IMR-90 (cell line): Measurements from ENCODE around the gene TMEM191B. TPM values are rescaled to one million over a fixed set of nuclear protein-coding genes. Genes with fewer than 3 reads are reported as not detected.
"Not testable (repeated sequence)": the region's sequence is repeated elsewhere in the genome, so short reads cannot be mapped to it uniquely, and the experiment has no call there.

Experiments used
- ATAC-seq: fragments of 200-7000 bp; cut with Tn5 transposase; 2 replicates; pipeline ENCODE4 v1.9.1; 2020; ENCODE audit warnings: low read depth, mild to moderate bottlenecking, moderate library complexity
- BruUV-seq: library from RNA; stranded (reverse); fragments of 400-500 nt; replicated peaks from 2 replicates; lab custom pipeline; 2021; lab: Mats Ljungman, UMichigan
- CTCF ChIA-PET: fragments of 300-600 bp; formaldehyde crosslinking; extraction: SDS; loops from one replicate; lab custom pipeline; 2021; ENCODE audit warnings: antibody characterized with exemption; lab: Yijun Ruan, JAX
- POLR2A ChIA-PET: fragments of 300-600 bp; sonication (Branson Sonifier 250); formaldehyde crosslinking; loops from one replicate; lab custom pipeline; 2022; ENCODE audit warnings: antibody characterized with exemption; ENCODE audit not compliant: unreplicated experiment; lab: Charles Lee
- DNase-seq: peaks from one replicate; pipeline ENCODE4 v3.0.0; 2013
- H2AFZ ChIP-seq: replicated peaks from 2 replicates; pipeline ENCODE3; 2013; ENCODE audit warnings: low read length, mild to moderate bottlenecking; ENCODE audit not compliant: poor library complexity
- H2AK5ac ChIP-seq: 2 replicates; pipeline ENCODE4 v1.6.1; 2013; ENCODE audit warnings: low read depth, low read length, inconsistent platforms
- H2AK9ac ChIP-seq: replicated peaks from 2 replicates; pipeline ENCODE3; 2013; ENCODE audit warnings: mild to moderate bottlenecking, low read depth, low read length, moderate library complexity; ENCODE audit not compliant: poor library complexity
- H2BK120ac ChIP-seq: 2 replicates; pipeline ENCODE4 v1.6.1; 2013; ENCODE audit warnings: low read depth, low read length, inconsistent platforms
- H2BK15ac ChIP-seq: 3 replicates; pipeline ENCODE4 v1.6.1; 2013; ENCODE audit warnings: low read depth, low read length, inconsistent platforms
- H2BK20ac ChIP-seq: 2 replicates; pipeline ENCODE4 v1.6.1; 2013; ENCODE audit warnings: low read depth, mild to moderate bottlenecking, inconsistent platforms, low read length, moderate library complexity
- H2BK5ac ChIP-seq: 2 replicates; pipeline ENCODE4 v1.6.1; 2013; ENCODE audit warnings: mild to moderate bottlenecking, low read depth, low read length, inconsistent platforms; ENCODE audit not compliant: poor library complexity, severe bottlenecking
- H3K14ac ChIP-seq: replicated peaks from 2 replicates; pipeline ENCODE4 v1.6.1; 2013; ENCODE audit warnings: low read depth, low read length, inconsistent platforms
- H3K18ac ChIP-seq: 2 replicates; pipeline ENCODE4 v1.6.1; 2013; ENCODE audit warnings: low read depth, low read length, control low read depth
- H3K23ac ChIP-seq: 2 replicates; pipeline ENCODE4 v1.6.1; 2013; ENCODE audit warnings: low read depth, low read length, inconsistent platforms
- H3K27ac ChIP-seq: 2 replicates; pipeline ENCODE4 v1.5.1; 2013; ENCODE audit warnings: mild to moderate bottlenecking, control low read depth, low read length; ENCODE audit not compliant: insufficient read depth
- H3K27me3 ChIP-seq: 2 replicates; pipeline ENCODE4 v1.6.1; 2013; ENCODE audit warnings: low read length; ENCODE audit not compliant: control insufficient read depth, insufficient read depth
- H3K36me3 ChIP-seq: 2 replicates; pipeline ENCODE4 v1.6.1; 2013; ENCODE audit warnings: low read length, mixed read lengths; ENCODE audit not compliant: control insufficient read depth, insufficient read depth
- H3K4ac ChIP-seq: 2 replicates; pipeline ENCODE4 v1.6.1; 2013; ENCODE audit warnings: low read depth, low read length, inconsistent platforms
- H3K4me1 ChIP-seq: 2 replicates; pipeline ENCODE4 v1.6.1; 2013; ENCODE audit warnings: low read length, mixed read lengths; ENCODE audit not compliant: control insufficient read depth, insufficient read depth
- H3K4me2 ChIP-seq: 2 replicates; pipeline ENCODE4 v1.6.1; 2013; ENCODE audit warnings: low read depth, mild to moderate bottlenecking, control low read depth, low read length, moderate library complexity
- H3K4me3 ChIP-seq: 2 replicates; pipeline ENCODE4 v1.5.1; 2013; ENCODE audit warnings: low read depth, mild to moderate bottlenecking, control low read depth, low read length, moderate library complexity; ENCODE audit not compliant: insufficient read depth
- H3K56ac ChIP-seq: 2 replicates; pipeline ENCODE4 v1.6.1; 2013; ENCODE audit warnings: low read length, inconsistent platforms; ENCODE audit not compliant: insufficient read depth; ENCODE audit errors: extremely low read depth
- H3K79me1 ChIP-seq, 2 experiments: 2 replicates each; pipeline ENCODE4 v1.6.1; 2013; ENCODE audit warnings: low read length in 2 of 2, inconsistent platforms in 1 of 2, low read depth in 1 of 2
- H3K9ac ChIP-seq: 2 replicates; pipeline ENCODE4 v1.6.1; 2013; ENCODE audit warnings: low read depth, low read length, control low read depth
- H3K9me1 ChIP-seq: 2 replicates; pipeline ENCODE4 v1.6.1; 2013; ENCODE audit warnings: low read length, inconsistent platforms; ENCODE audit not compliant: insufficient read depth
- H3K9me3 ChIP-seq: 2 replicates; pipeline ENCODE4 v1.6.1; 2013; ENCODE audit warnings: low read length; ENCODE audit not compliant: control insufficient read depth, insufficient read depth
- H4K20me1 ChIP-seq: 2 replicates; pipeline ENCODE4 v1.6.1; 2013; ENCODE audit warnings: low read length, inconsistent platforms; ENCODE audit not compliant: insufficient read depth
- H4K5ac ChIP-seq: 2 replicates; pipeline ENCODE4 v1.6.1; 2013; ENCODE audit warnings: mild to moderate bottlenecking, low read depth, low read length, control low read depth
- H4K8ac ChIP-seq, 2 experiments: 2 replicates each; pipeline ENCODE4 v1.6.1; 2013; ENCODE audit warnings: low read depth in 2 of 2, low read length in 2 of 2, control low read depth in 1 of 2, inconsistent platforms in 1 of 2
- H4K91ac ChIP-seq: 2 replicates; pipeline ENCODE4 v1.6.1; 2013; ENCODE audit warnings: low read depth, low read length, inconsistent platforms; ENCODE audit not compliant: insufficient read depth
- WGBS, 2 experiments: methylation state at CpG; one replicate each; pipeline versions ENCODE4 v1.1.5 to v1.1.7; 2013; ENCODE audit warnings: missing lambda C conversion rate in 2 of 2; ENCODE audit not compliant: insufficient read length in 1 of 2; ENCODE audit errors: extremely low coverage in 2 of 2; 5-methylcytosine and 5-hydroxymethylcytosine counted together
- dilution Hi-C: fragments of 300-500 bp; cut with HindIII; formaldehyde crosslinking; loops from one replicate; pipeline ENCODE4 v1.14.3; 2018; ENCODE audit warnings: low sequenced_read_pairs; ENCODE audit not compliant: unreplicated experiment
- in situ Hi-C: fragments of 300-500 bp; cut with MboI; formaldehyde crosslinking; loops from 3 replicates; pipeline ENCODE4 v1.14.3; 2019; ENCODE audit warnings: low sequenced_read_pairs, inconsistent platforms, mixed read lengths
- intact Hi-C: fragments of 100-400 bp; cut with micrococcal nuclease; formaldehyde crosslinking; loops from 2 replicates; pipeline ENCODE4 v1.10.0; 2022
- polyA plus RNA-seq, 3 experiments: library from polyadenylated mRNA; depleted of rRNA; stranded (reverse); fragments of >200 nt; gene quantifications; 2 replicates each; pipeline ENCODE4 v1.2.3, GENCODE V29; 2012; ENCODE audit warnings: low replicate concordance in 1 of 3
- total RNA-seq: library from RNA; depleted of rRNA; stranded (reverse); fragments of >200 nt; gene quantifications from 2 replicates; pipeline ENCODE4 v1.2.3, GENCODE V29; 2012

TMEM191B gene
- total and polyA plus RNA-seq, 2 of the 4 experiments (the other 2 are of a cell fraction), result 0.80 TPM; not detected in 1

DNA sequence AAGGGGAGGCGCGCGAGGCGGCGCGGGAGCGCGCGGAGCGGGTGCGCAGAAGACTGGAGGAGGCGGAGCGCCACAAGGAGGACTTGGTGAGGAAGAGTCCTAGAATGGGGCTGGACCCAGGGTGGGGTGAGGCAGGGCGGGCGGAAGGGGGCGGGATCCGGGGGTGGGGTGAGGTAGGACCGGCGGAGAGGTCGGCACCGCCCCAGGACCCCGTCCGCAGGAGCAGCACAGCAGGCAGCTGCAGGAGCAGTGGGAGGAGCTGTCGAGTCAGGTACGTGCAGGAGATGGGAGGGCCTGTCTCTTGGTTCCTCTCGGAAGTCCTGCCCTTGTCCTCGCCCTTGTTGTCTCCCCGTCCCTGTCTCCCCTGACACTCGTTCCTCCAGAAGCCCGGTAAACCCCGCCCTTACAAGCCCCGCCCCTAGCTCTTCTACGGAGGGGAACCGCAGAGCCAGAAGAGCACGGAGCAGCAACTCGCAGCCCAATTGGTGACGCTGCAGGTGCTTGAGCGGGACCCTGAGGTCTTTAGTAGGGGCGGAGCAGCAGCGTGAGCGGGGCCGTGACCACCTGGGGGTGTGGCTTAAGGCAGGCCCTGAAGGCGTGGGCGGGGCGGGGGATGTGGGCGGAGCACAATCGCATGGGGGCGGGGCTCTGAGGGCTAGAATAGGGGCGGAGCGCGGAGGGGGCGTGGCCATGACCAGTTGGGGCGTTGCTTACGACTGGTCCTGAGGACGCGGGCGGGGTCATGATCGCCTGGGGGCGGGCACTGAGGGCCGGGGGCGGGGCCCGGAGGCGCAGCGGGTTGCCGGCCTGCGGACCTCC, 1.2 kb downstream of the TMEM191B start:
- H3K36me3 ChIP-seq, H4K20me1 ChIP-seq, H3K23ac ChIP-seq, H3K9me1 ChIP-seq, H2AFZ ChIP-seq, CTCF ChIA-PET, intact Hi-C loops, H4K5ac ChIP-seq, H3K9ac ChIP-seq, H2BK5ac ChIP-seq, H3K56ac ChIP-seq, H3K4me2 ChIP-seq, H2BK15ac ChIP-seq, in situ Hi-C loops, BruUV-seq, dilution Hi-C loops, POLR2A ChIA-PET, H2BK20ac ChIP-seq, H3K18ac ChIP-seq, H3K4ac ChIP-seq, H3K4me3 ChIP-seq, H3K27ac ChIP-seq, H4K91ac ChIP-seq, H2AK9ac ChIP-seq, H4K8ac ChIP-seq, H3K9me3 ChIP-seq, H3K14ac ChIP-seq, H2AK5ac ChIP-seq, H3K4me1 ChIP-seq, H2BK120ac ChIP-seq, H3K27me3 ChIP-seq, H3K79me1 ChIP-seq: not testable (repeated sequence)
- peak; percentile 91 for ATAC-seq
- DNase-seq, result peak; percentile 53
- WGBS, 2 experiments, result no CpG with 5 or more reads among the region's 66 CpGs

DNA sequence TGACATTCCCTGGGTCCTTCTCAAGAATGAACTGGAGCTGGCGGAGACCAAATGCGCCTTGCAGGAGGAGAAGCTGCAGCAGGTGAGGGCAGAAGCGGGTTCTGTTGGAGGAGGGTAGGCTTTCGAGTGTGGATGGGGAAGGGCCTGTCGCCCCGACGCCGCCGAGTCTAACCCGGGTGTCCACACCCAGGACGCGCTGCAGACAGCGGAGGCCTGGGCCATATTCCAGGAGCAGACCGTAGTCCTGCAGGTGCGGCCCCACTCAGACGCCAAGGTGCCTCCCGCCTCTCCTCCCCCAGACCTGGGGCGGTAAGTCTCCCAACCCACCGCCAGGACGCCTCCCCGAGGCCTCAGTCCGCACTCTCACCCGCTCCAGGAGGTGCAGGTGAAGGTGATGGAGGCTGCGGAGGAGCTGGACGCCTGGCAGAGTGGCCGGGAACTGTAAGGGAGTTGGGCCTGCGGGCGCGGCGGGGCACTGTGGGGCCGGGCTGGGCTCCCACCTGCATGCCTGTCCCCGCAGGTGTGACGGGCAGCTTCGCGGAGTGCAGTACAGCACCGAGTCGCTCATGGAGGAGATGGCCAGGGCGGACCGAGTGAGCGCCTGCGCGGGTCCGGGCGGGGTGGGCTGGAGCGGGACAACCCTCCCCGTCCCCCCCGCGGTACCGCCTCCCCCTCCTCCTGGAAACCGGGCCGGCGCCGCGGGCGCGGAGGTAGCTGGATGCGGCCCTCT, 2.0 kb downstream of the TMEM191B start:
- DNase-seq, H3K23ac ChIP-seq, in situ Hi-C loops, H3K9me1 ChIP-seq, H3K4me2 ChIP-seq, H3K9ac ChIP-seq, intact Hi-C loops, dilution Hi-C loops, H3K36me3 ChIP-seq, H3K4me3 ChIP-seq, H4K91ac ChIP-seq, H3K27ac ChIP-seq, H3K4me1 ChIP-seq, H2BK5ac ChIP-seq, H2AK9ac ChIP-seq, H2AK5ac ChIP-seq, H4K5ac ChIP-seq, H3K14ac ChIP-seq, H3K4ac ChIP-seq, BruUV-seq, H2BK20ac ChIP-seq, CTCF ChIA-PET, H4K8ac ChIP-seq, H4K20me1 ChIP-seq, H2BK15ac ChIP-seq, H2BK120ac ChIP-seq, H3K79me1 ChIP-seq, H3K56ac ChIP-seq, H3K18ac ChIP-seq, H3K9me3 ChIP-seq, POLR2A ChIA-PET, H2AFZ ChIP-seq, H3K27me3 ChIP-seq: not testable (repeated sequence)
- ATAC-seq, result peak; percentile 24
- no CpG with 5 or more reads among the region's 57 CpGs for WGBS, 2 experiments
